ENCODE measurements around the gene PSD.

DNA sequence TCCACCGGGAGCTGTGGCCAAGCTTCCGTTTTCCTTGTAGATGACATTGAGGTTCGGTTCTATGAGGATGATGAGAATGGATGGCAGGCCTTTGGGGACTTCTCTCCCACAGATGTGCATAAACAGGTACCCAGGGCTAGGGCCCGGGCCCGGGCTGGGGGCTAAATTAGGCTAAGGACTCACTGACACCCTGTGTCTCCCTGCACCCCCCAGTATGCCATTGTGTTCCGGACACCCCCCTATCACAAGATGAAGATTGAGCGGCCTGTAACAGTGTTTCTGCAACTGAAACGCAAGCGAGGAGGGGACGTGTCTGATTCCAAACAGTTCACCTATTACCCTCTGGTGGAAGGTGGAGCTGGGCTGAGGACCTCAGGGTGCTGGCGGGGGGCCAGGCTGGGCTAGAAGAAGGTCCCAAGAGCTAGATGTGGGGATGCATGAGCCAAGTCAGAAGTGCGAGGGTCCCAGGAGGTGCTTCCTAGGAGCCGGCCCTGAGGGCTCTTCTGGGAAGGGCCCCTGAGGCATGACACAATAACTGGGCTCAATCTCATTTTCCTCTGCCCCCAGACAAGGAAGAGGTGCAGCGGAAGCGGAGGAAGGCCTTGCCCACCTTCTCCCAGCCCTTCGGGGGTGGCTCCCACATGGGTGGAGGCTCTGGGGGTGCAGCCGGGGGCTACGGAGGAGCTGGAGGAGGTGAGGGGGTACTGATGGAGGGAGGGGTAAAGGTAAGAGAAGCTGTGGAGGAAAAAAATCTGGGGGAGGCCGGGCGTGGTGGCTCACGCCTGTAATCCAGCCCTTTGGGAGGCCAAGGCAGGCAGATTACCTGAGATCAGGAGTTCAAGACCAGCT is 20.2 kb downstream of the PSD start:
- TF ChIP-seq, protein P1, sequence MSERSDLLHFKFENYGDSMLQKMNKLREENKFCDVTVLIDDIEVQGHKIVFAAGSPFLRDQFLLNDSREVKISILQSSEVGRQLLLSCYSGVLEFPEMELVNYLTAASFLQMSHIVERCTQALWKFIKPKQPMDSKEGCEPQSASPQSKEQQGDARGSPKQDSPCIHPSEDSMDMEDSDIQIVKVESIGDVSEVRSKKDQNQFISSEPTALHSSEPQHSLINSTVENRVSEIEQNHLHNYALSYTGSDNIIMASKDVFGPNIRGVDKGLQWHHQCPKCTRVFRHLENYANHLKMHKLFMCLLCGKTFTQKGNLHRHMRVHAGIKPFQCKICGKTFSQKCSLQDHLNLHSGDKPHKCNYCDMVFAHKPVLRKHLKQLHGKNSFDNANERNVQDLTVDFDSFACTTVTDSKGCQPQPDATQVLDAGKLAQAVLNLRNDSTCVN (tag by site-specific recombination; optimal IDR thresholded peaks at IDR 0.05): no peak
- TF ChIP-seq ZBTB21 (tag by site-specific recombination; IDR thresholded peaks at IDR 0.05) (no peak), ZNF48 (tag by site-specific recombination; IDR thresholded peaks at IDR 0.05) (no peak), ZEB2 (tag by site-specific recombination; IDR thresholded peaks at IDR 0.05) (no peak), OVOL3 (tag by site-specific recombination; IDR thresholded peaks at IDR 0.05) (no peak)
- TF ChIP-seq, protein P2, sequence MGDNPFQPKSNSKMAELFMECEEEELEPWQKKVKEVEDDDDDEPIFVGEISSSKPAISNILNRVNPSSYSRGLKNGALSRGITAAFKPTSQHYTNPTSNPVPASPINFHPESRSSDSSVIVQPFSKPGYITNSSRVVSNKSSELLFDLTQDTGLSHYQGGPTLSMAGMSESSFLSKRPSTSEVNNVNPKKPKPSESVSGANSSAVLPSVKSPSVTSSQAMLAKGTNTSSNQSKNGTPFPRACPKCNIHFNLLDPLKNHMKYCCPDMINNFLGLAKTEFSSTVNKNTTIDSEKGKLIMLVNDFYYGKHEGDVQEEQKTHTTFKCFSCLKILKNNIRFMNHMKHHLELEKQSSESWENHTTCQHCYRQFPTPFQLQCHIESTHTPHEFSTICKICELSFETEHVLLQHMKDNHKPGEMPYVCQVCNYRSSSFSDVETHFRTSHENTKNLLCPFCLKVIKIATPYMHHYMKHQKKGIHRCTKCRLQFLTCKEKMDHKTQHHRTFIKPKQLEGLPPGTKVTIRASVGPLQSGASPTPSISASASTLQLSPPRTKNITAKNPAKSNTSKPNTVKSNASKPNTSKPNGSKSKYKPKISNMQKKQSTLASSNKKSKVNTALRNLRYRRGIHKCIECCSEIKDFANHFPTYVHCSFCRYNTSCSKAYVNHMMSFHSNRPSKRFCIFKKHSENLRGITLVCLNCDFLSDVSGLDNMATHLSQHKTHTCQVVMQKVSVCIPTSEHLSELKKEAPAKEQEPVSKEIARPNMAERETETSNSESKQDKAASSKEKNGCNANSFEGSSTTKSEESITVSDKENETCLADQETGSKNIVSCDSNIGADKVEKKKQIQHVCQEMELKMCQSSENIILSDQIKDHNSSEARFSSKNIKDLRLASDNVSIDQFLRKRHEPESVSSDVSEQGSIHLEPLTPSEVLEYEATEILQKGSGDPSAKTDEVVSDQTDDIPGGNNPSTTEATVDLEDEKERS (tag by site-specific recombination; IDR thresholded peaks at IDR 0.05): no peak

Measured in HEK293 (cell line).